Upper lobe of right lung (tissue), 1 donor: ENCODE results near the gene OPCML. TPM values are rescaled to one million over a fixed set of nuclear protein-coding genes. Genes with fewer than 3 reads are reported as not detected.

Source experiments
- ATAC-seq: fragments of 200-7000 bp; cut with Tn5 transposase; one replicate; pipeline ENCODE4 v1.9.1; 2020; ENCODE audit warnings: mild to moderate bottlenecking, moderate library complexity
- DNase-seq: peaks from one replicate; pipeline ENCODE4 v3.0.0-alpha.2; 2020
- H3K27ac ChIP-seq: fragments of 200-600 bp; one replicate; pipeline ENCODE4 v1.8.0; 2022
- H3K27me3 ChIP-seq: fragments of 200-600 bp; one replicate; pipeline ENCODE4 v1.8.0; 2022; ENCODE audit warnings: mild to moderate bottlenecking
- H3K36me3 ChIP-seq: fragments of 200-600 bp; one replicate; pipeline ENCODE4 v1.8.0; 2022
- H3K4me1 ChIP-seq: fragments of 200-600 bp; one replicate; pipeline ENCODE4 v1.8.0; 2022
- H3K4me3 ChIP-seq: fragments of 200-600 bp; one replicate; pipeline ENCODE4 v1.8.0; 2022; ENCODE audit warnings: mild to moderate bottlenecking
- H3K9me3 ChIP-seq: fragments of 200-600 bp; one replicate; pipeline ENCODE4 v1.8.0; 2022
- intact Hi-C: fragments of 100-400 bp; cut with DNase I; formaldehyde crosslinking; loops from one replicate; pipeline ENCODE4 v1.11.0; 2022
- total RNA-seq: library from RNA; stranded (reverse); fragmentation: NEBNext Ultra II Directional; extraction: Animal tissue kit (Norgen Biotek cat#: 25700); gene quantifications from one replicate; pipeline ENCODE4 v1.2.1, GENCODE V29; 2021
- TF ChIP-seq, protein P1 (sequence below): fragments of 200-600 bp; IDR thresholded peaks from one replicate; pipeline ENCODE4 v1.8.0; 2022; ENCODE audit warnings: antibody characterized with exemption
- donor health status: DM: no; HTN: yes; CAD: no; lungs with severe emphysema.

Gene OPCML
- total RNA-seq, 1 donor from 2014 or later: not detected

DNA sequence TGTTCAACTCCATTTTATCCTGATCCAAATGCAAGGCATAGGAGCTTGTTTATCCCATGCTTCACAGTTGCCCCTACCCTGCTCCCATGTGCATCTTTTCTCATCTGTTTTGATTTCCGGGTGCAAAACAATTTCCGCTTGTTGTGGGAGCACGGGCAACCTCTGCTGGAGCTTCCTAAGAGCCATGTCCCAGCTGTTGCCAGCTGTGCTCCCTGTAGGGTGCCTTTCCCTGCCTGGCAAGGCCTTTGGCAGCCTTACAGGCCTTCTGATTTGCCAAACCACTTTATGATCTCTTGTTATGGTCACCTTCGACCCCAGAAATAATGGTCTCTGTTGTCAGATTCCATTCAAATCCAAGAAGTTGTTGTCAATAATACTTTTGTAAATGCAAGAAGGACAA is 1038.5 kb downstream of the OPCML start:
- H3K4me1 ChIP-seq: no peaks in the 10 kb centered on the region
- DNase-seq: no peak
- H3K27me3 ChIP-seq: no peaks in the 10 kb centered on the region
- intact Hi-C loops: no loop called here
- H3K4me3 ChIP-seq: no peak overlapping the region
- H3K36me3 ChIP-seq: no peaks in the 10 kb centered on the region
- H3K9me3 ChIP-seq: no peaks in the 10 kb centered on the region
- H3K27ac ChIP-seq: no peak overlapping the region
- TF ChIP-seq, protein P1, sequence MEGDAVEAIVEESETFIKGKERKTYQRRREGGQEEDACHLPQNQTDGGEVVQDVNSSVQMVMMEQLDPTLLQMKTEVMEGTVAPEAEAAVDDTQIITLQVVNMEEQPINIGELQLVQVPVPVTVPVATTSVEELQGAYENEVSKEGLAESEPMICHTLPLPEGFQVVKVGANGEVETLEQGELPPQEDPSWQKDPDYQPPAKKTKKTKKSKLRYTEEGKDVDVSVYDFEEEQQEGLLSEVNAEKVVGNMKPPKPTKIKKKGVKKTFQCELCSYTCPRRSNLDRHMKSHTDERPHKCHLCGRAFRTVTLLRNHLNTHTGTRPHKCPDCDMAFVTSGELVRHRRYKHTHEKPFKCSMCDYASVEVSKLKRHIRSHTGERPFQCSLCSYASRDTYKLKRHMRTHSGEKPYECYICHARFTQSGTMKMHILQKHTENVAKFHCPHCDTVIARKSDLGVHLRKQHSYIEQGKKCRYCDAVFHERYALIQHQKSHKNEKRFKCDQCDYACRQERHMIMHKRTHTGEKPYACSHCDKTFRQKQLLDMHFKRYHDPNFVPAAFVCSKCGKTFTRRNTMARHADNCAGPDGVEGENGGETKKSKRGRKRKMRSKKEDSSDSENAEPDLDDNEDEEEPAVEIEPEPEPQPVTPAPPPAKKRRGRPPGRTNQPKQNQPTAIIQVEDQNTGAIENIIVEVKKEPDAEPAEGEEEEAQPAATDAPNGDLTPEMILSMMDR: no peak
- ATAC-seq: no peak

DNA sequence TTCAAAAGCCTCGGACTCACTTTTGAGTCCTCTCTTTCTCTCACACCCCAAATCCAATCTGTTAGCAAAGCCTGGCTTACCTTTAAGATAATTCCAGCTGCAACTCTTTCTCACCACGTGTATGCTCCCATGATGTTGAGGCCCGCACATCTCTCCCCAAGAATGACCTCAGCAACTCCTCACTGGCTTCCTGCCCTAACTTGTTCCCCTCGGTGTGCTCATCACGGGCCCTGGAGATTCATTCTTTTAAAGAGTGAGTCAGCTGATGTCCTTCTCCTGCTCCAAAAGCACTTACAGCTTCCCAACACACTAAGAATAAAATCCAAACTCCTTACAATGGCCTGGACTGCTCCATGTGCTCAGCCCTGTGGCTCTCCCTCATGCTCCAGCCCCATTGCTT is 1041.3 kb downstream of the OPCML start:
- no peak overlapping the region for H3K4me3 ChIP-seq
- intact Hi-C loops: no loop called here
- DNase-seq: no peak
- TF ChIP-seq, protein P1: no peak
- H3K36me3 ChIP-seq: no peaks in the 10 kb centered on the region
- no peak for ATAC-seq
- no peak overlapping the region for H3K27ac ChIP-seq
- no peaks in the 10 kb centered on the region for H3K9me3 ChIP-seq
- no peaks in the 10 kb centered on the region for H3K27me3 ChIP-seq
- no peaks in the 10 kb centered on the region for H3K4me1 ChIP-seq

DNA sequence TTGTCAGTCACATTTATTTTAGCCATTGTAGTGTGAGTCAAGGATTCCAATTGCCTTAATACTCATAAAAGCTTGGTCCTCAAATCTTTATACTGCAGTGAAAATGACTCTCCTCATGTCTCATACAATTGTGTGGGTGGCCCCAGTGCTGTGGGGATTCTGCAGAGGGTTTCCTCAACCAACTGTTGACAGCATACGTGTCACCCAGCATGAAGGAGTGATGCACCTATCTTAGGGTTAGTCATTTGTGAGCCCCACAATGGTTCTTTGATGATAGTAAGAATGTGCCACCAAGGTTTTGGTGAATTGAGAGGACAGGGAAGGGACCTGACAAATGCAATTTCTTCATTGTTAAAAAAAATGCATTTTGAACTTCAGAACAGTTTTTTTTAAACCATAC is 1046.2 kb downstream of the OPCML start:
- H3K27me3 ChIP-seq: no peaks in the 10 kb centered on the region
- no peak for ATAC-seq

DNA sequence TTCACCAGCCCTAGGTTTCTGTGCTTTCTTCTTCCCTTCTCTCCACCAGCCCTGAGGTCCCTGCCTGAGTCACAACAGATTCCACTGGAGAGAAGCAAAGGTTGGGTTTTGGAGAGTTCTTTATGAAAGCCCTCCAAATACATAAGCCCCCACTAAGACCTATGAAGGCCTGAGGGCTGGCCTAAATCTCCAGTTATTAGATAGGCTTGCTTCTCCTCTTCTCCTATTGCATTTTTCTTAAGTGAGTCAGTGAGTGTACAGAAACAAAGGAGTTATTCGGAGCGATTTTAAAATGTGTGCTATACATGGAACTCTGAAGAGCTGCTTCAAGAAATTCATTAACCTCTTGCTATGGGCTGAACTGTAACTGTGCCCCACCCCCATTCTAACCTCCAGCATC is 1057.3 kb downstream of the OPCML start:
- H3K9me3 ChIP-seq: no peaks in the 10 kb centered on the region
- DNase-seq: no peak
- no peak overlapping the region for H3K4me3 ChIP-seq
- no peaks in the 10 kb centered on the region for H3K36me3 ChIP-seq
- intact Hi-C loops: no loop called here
- no peaks in the 10 kb centered on the region for H3K4me1 ChIP-seq
- TF ChIP-seq, protein P1: no peak
- no peak overlapping the region for H3K27ac ChIP-seq
- H3K27me3 ChIP-seq: no peaks in the 10 kb centered on the region
- no peak for ATAC-seq

More for the DNA sequence above, 1046.2 kb downstream of the OPCML start:
- intact Hi-C loops: no loop called here
- H3K4me3 ChIP-seq: no peak overlapping the region
- no peaks in the 10 kb centered on the region for H3K36me3 ChIP-seq
- H3K4me1 ChIP-seq: no peaks in the 10 kb centered on the region
- TF ChIP-seq, protein P1: no peak
- H3K9me3 ChIP-seq: no peaks in the 10 kb centered on the region
- DNase-seq: no peak
- H3K27ac ChIP-seq: no peak overlapping the region

DNA sequence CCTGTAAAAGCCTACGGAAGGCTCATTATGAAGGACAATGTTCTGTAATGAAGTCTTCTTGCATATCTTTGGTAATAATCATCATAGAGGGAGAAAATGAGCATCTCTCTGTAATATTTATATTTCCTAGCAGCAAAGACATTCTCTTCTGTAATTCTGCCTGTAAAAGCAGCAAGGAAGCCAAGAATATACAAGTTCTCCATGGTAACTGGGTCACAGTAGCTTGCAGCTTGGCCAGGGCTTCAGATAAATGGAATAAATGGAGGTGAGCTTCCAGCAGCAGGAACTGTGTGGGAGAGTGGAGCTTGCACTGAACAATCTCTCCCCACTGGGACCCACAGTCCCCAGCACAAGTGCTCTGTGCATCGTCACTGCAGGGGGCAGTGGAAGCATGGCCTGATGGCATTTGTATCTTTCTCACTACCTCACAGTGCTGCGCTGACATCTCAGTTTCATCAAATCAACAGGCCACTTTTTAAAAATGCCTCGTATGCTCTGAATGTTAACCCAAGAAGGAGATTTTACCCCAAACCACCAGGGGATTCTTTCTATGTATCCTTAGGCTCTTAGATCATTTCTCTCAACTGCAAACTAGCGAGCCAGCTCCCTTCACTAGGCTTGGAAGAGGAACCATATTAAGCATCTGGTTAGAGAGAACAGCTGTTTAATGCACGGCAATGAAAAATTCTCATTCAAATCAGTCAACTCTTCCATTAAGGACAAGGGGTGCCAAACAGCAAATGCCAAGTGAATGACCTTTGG is 1059.7 kb downstream of the OPCML start:
- Histone ChIP-seq H3K9me3 (no peaks in the 10 kb centered on the region), H3K27ac (no peak overlapping the region), H3K27me3 (no peaks in the 10 kb centered on the region), H3K36me3 (no peaks in the 10 kb centered on the region), H3K4me1 (no peaks in the 10 kb centered on the region), H3K4me3 (no peak overlapping the region)
- ATAC-seq (no peak), DNase-seq (no peak)
- intact Hi-C loops: no loop called here
- TF ChIP-seq, protein P1: no peak
